Karpas-422 (cell line): ENCODE data around the gene KCNG1. TPM values are rescaled to one million over a fixed set of nuclear protein-coding genes. Genes with fewer than 3 reads are reported as not detected.
"Not testable (repeated sequence)": the region's sequence is repeated elsewhere in the genome, so short reads cannot be mapped to it uniquely, and the experiment has no call there.

ENCODE experiments used
- DNase-seq: peaks from one replicate; pipeline ENCODE4 v3.0.0-alpha.2; 2015
- H2AFZ ChIP-seq: fragments of 200-600 bp; sonication (generic); 2 replicates; pipeline ENCODE4 v1.6.1; 2014; ENCODE audit warnings: antibody characterized with exemption, low read length, mixed read lengths
- H3K27ac ChIP-seq: fragments of 200-600 bp; sonication (generic); 2 replicates; pipeline ENCODE4 v1.5.1; 2014; ENCODE audit warnings: mild to moderate bottlenecking, low read length, moderate library complexity
- H3K27me3 ChIP-seq: fragments of 200-600 bp; sonication (generic); 2 replicates; pipeline ENCODE4 v1.6.1; 2014; ENCODE audit warnings: low read length, mixed read lengths
- H3K36me3 ChIP-seq: fragments of 200-600 bp; sonication (generic); 2 replicates; pipeline ENCODE4 v1.6.1; 2014; ENCODE audit warnings: low read length, mixed read lengths; ENCODE audit not compliant: insufficient read depth
- H3K4me1 ChIP-seq: fragments of 200-600 bp; sonication (generic); 2 replicates; pipeline ENCODE4 v1.6.1; 2014; ENCODE audit warnings: mild to moderate bottlenecking, low read length, mixed read lengths
- H3K4me2 ChIP-seq: fragments of 200-600 bp; sonication (generic); 2 replicates; pipeline ENCODE4 v1.6.1; 2014; ENCODE audit warnings: low read length, low read depth, mild to moderate bottlenecking; ENCODE audit not compliant: poor library complexity, severe bottlenecking
- H3K4me3 ChIP-seq: fragments of 200-600 bp; sonication (generic); 2 replicates; pipeline ENCODE4 v1.5.1; 2014; ENCODE audit warnings: mild to moderate bottlenecking, antibody characterized with exemption, low read length, mixed read lengths
- H3K79me2 ChIP-seq: fragments of 200-600 bp; sonication (generic); 2 replicates; pipeline ENCODE4 v1.6.1; 2014; ENCODE audit warnings: mild to moderate bottlenecking, low read length, mixed read lengths
- H3K9ac ChIP-seq: fragments of 200-600 bp; sonication (generic); 2 replicates; pipeline ENCODE4 v1.6.0; 2014; ENCODE audit warnings: low read length
- H3K9me2 ChIP-seq: fragments of 200-600 bp; sonication (generic), shearing (Covaris generic); replicated peaks from 2 replicates; pipeline ENCODE4 v1.6.0; 2014; ENCODE audit warnings: mild to moderate bottlenecking, low read length, moderate library complexity; ENCODE audit not compliant: insufficient read depth
- H3K9me3 ChIP-seq: fragments of 300-700, 200-600 bp; sonication (generic); 2 replicates; pipeline ENCODE4 v1.6.1; 2014; ENCODE audit warnings: low read length, mixed read lengths
- H4K20me1 ChIP-seq: fragments of 200-600 bp; sonication (generic); 2 replicates; pipeline ENCODE4 v1.6.1; 2014; ENCODE audit warnings: mild to moderate bottlenecking, antibody characterized with exemption, low read length, low read depth; ENCODE audit not compliant: insufficient read depth
- total RNA-seq: library from RNA; depleted of rRNA; stranded (reverse); fragments of >200 nt; shearing (Covaris generic); gene quantifications from 2 replicates; pipeline ENCODE4 v1.2.3, GENCODE V29; 2014; ENCODE audit warnings: low replicate concordance

Gene KCNG1
- total RNA-seq, 1 experiment from 2014 or later: not detected

DNA sequence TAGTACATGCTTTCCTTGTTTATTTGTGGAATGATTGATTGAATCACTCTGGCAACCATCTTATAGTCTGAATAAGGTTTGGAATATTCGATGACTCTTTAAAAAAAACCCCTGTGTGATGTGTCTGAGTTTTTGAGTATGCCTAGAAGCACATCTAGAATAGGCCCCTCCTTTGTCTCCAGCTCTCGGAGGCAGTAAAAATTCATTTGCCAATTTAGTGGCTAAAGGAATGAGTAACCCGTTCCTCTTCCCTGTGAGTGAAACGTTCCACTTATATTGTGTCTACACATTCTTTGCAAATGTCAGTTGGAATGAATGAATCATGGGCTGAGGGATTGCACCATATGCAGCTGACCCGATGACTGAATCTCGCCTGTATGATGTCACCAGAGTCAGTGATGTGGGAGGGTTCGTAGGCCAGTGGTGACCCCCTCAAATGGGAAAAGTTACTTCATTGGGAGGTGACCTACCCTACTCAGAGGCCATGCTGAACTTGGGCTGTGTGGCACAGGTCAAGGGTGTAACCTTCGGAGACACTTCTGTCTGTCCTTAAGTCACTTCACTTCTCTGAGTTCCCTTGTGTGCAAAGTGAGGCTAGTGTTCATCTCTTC lies 42.7 kb downstream of the KCNG1 start:
- H3K4me1 ChIP-seq: peaks cover 8% of the 10 kb centered on the region
- H3K79me2 ChIP-seq: no peaks in the 10 kb centered on the region
- H3K9me3 ChIP-seq: no peaks in the 10 kb centered on the region
- no peaks in the 10 kb centered on the region for H3K27me3 ChIP-seq
- no peaks in the 10 kb centered on the region for H3K9me2 ChIP-seq
- no peak overlapping the region for H2AFZ ChIP-seq
- no peak overlapping the region for H3K27ac ChIP-seq
- H4K20me1 ChIP-seq: no peaks in the 10 kb centered on the region
- no peak for DNase-seq
- H3K4me2 ChIP-seq: no peak overlapping the region
- no peak overlapping the region for H3K4me3 ChIP-seq
- H3K9ac ChIP-seq: no peak overlapping the region
- H3K36me3 ChIP-seq: no peaks in the 10 kb centered on the region

DNA sequence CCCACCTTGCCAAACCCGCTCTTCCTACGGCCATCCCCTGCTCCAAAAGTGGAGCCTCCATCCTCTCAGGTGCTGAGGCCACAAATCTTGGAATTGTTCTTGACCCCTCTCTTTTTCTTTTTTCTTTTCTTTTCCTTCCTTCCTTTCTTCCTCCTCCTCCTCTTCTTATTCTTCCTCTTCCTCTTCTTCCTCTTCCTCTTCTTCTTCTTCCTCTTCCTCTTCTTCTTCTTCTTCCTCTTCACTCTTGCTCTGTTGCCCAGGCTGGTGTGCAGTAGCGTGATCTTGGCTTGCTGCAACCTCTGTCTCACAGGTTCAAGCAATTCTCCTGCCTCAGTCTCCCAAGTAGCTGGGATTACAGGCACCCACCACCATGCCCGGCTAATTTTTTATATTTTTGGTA lies 44.4 kb downstream of the KCNG1 start:
- not testable (repeated sequence) for H3K4me3 ChIP-seq, H3K27me3 ChIP-seq, H3K27ac ChIP-seq, H4K20me1 ChIP-seq, H2AFZ ChIP-seq, H3K9me3 ChIP-seq, H3K9me2 ChIP-seq, H3K79me2 ChIP-seq, H3K9ac ChIP-seq, H3K4me2 ChIP-seq, H3K36me3 ChIP-seq, H3K4me1 ChIP-seq, DNase-seq

DNA sequence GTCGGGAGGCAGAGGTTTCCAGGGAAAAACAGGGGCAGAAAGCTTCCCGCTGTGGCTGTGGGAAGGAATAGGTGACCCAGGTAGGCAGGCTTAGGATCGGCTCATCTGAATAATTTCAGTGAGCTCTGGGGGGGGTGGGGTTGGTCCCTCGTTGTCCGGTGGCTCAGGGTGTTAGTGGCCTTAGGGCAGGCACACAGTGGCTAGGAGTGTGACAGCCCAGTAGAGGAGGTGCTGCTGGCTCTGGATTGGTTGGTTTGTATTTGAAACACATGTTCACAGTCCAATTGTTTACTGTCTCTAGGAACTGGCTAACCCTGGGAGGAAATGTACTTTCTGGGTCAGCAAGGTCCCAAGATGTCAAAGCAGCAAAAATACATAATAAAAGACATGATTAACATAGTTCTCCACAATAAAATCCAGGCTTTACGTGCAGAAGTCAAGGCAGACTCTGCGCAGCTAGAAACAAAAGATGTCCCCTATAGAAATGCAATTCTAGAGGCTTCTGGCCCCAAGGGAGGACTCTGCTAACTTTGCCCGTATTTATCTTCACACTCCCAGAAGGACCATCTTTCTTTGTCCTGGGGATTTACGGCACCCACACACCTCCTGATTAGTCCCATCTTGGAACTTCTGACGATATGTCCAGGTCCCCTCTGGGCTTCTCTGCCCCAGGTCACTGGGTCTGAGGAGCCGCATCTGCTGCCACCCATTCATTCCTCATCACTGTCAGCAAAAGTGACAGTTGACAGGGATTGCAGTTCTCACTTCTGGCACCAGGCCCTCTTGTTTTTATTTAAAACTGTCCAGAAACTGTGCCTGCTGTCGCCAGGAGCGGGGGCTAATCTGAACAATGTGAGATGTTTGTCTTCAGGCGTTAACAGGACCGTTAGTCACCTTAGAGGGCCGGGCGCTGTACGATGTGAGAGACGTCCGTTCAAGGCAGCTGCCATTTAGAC lies 45.6 kb downstream of the KCNG1 start:
- no peak overlapping the region for H3K9ac ChIP-seq
- H3K4me3 ChIP-seq: no peak overlapping the region
- H3K9me3 ChIP-seq: no peaks in the 10 kb centered on the region
- H3K4me1 ChIP-seq: peaks cover 3% of the 10 kb centered on the region; the same call in 1 of the 2 replicates
- DNase-seq: no peak
- no peak overlapping the region for H2AFZ ChIP-seq
- no peaks in the 10 kb centered on the region for H4K20me1 ChIP-seq
- H3K27ac ChIP-seq: no peak overlapping the region
- H3K4me2 ChIP-seq: no peak overlapping the region
- no peaks in the 10 kb centered on the region for H3K9me2 ChIP-seq
- no peaks in the 10 kb centered on the region for H3K36me3 ChIP-seq
- H3K27me3 ChIP-seq: no peaks in the 10 kb centered on the region
- no peaks in the 10 kb centered on the region for H3K79me2 ChIP-seq

DNA sequence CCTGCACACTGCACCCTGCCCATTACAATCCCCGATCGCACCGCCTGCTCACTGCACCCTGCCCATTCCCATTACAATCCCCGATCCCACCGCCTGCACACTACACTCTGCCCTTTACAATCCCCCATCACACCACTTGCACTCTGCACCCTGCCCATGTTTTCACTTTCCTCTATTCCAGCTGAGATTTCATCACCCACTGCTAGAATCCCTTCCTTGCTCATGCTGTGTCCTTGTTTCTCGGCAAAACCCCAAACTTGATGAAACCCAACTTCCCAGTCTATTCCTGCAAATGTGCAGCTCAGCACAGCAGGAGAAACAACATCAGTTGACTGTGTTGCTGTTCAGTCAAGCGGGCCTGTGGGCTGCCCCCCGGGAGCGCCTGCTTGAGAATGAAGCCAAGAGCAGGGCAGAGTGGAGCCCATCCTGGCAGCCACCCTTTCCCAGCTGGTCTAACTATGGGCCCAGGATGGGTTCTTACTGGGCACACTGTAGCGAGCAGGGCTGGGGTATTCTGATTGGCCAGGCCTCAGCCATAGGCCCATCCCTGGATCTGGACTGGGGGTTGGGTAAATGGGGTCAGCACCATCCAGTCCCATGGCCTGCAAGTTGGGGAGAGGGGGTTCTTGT lies 47.1 kb downstream of the KCNG1 start:
- H3K27me3 ChIP-seq: no peaks in the 10 kb centered on the region
- H4K20me1 ChIP-seq: no peaks in the 10 kb centered on the region
- no peak overlapping the region for H2AFZ ChIP-seq
- H3K36me3 ChIP-seq: no peaks in the 10 kb centered on the region
- DNase-seq: no peak
- no peak overlapping the region for H3K4me3 ChIP-seq
- no peak overlapping the region for H3K9ac ChIP-seq
- H3K4me1 ChIP-seq: no peaks in the 10 kb centered on the region
- H3K9me3 ChIP-seq: no peaks in the 10 kb centered on the region
- no peak overlapping the region for H3K27ac ChIP-seq
- no peaks in the 10 kb centered on the region for H3K79me2 ChIP-seq
- no peaks in the 10 kb centered on the region for H3K9me2 ChIP-seq
- no peak overlapping the region for H3K4me2 ChIP-seq

DNA sequence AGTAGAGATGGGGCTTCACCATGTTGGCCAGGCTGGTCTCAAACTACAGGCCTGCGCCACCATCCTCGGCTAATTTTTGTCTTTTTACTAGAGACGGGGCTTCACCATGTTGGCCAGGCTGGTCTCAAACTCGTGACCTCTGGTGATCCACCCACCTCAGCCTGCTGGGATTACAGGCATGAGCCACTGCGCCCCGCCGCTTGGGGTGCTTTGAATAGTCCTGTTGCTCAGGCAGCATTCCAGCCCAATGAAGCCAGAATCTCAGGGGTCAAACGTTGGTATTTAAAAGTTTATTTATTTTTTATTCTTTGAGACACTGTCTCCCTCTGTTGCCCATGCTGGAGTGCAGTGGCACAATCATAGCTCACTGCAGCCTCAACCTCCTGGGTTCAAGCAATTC lies 53.0 kb downstream of the KCNG1 start:
- no peak for DNase-seq
- no peak overlapping the region for H2AFZ ChIP-seq

DNA sequence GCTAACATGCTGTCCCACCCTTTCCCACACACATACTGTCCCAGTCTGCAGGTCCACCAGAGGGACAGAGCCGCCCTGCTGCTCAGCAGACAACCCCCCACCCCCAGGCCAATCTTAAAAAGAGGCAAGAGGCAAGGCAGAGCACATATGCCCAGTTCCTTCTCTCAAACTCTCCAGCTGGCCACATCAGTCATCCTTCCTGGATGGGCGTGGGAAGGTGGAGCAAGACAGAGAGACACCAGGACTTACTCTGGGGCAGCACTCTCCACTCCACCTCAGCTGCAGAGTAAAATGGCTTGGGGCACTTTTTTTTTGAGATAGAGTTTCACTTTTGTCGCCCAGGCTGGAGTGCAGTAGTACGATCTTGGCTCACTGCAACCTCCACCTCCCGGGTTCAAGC lies 53.5 kb downstream of the KCNG1 start:
- H3K27ac ChIP-seq: no peak overlapping the region
- no peak overlapping the region for H3K4me3 ChIP-seq
- no peaks in the 10 kb centered on the region for H3K79me2 ChIP-seq
- H3K9ac ChIP-seq: no peak overlapping the region
- H3K9me3 ChIP-seq: no peaks in the 10 kb centered on the region
- no peaks in the 10 kb centered on the region for H4K20me1 ChIP-seq
- no peaks in the 10 kb centered on the region for H3K27me3 ChIP-seq
- H3K9me2 ChIP-seq: no peaks in the 10 kb centered on the region
- DNase-seq: no peak
- no peaks in the 10 kb centered on the region for H3K36me3 ChIP-seq
- no peaks in the 10 kb centered on the region for H3K4me1 ChIP-seq
- no peak overlapping the region for H3K4me2 ChIP-seq
- H2AFZ ChIP-seq: no peak overlapping the region

More for the DNA sequence above, 53.0 kb downstream of the KCNG1 start:
- Histone ChIP-seq H3K27ac (no peak overlapping the region), H3K36me3 (no peaks in the 10 kb centered on the region), H3K9ac (no peak overlapping the region), H3K79me2 (no peaks in the 10 kb centered on the region), H4K20me1 (no peaks in the 10 kb centered on the region), H3K4me1 (no peaks in the 10 kb centered on the region), H3K4me2 (no peak overlapping the region), H3K4me3 (no peak overlapping the region), H3K9me2 (no peaks in the 10 kb centered on the region), H3K9me3 (no peaks in the 10 kb centered on the region), H3K27me3 (no peaks in the 10 kb centered on the region)

DNA sequence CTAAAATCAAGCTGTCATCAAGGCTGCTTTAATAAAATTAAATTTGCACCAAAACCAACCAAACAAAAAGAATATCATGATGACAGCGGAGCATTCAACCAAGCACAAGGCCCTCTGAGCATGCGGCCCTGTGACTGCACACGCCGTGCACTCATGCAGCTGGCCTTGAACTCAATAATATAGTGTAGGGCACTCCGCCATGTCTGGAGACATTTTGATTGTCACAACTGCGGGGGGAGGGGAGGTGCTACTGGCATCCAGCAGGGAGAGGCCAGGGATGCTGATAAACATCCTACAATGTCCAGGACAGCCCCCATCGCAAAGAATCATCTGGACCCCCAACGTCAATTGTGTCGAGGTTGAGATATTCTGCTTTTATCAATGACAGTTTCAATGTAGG lies 54.6 kb downstream of the KCNG1 start:
- H3K9me2 ChIP-seq: no peaks in the 10 kb centered on the region
- no peaks in the 10 kb centered on the region for H3K79me2 ChIP-seq
- no peaks in the 10 kb centered on the region for H3K9me3 ChIP-seq
- no peak overlapping the region for H3K27ac ChIP-seq
- H3K9ac ChIP-seq: no peak overlapping the region
- H3K36me3 ChIP-seq: no peaks in the 10 kb centered on the region
- no peaks in the 10 kb centered on the region for H4K20me1 ChIP-seq
- no peak for DNase-seq
- H2AFZ ChIP-seq: no peak overlapping the region
- H3K27me3 ChIP-seq: no peaks in the 10 kb centered on the region
- H3K4me3 ChIP-seq: no peak overlapping the region
- H3K4me1 ChIP-seq: peaks cover 3% of the 10 kb centered on the region
- no peak overlapping the region for H3K4me2 ChIP-seq

DNA sequence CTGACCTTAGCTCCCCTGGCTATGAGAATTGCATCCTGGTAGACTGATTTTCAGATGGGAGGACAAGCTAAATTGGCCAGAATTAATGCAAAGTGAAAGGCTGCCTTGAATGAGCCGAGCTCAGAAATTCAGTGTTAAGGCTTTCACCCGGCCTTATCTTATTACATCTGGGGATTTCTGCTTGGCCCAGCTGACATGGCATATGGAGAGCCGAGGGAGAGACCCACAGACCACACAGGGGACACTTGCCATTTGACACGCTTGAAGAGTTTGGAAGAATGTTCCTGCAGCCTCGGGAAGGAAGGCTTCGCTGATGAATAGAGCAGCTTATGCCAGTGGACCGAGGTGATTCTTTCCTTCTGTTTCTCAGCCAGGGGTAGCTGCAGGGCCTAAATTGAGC lies 55.3 kb downstream of the KCNG1 start:
- no peaks in the 10 kb centered on the region for H3K9me3 ChIP-seq
- no peak overlapping the region for H3K27ac ChIP-seq
- H2AFZ ChIP-seq: no peak overlapping the region
- H3K4me1 ChIP-seq: peaks cover 10% of the 10 kb centered on the region
- H4K20me1 ChIP-seq: no peaks in the 10 kb centered on the region
- H3K27me3 ChIP-seq: no peaks in the 10 kb centered on the region
- no peak overlapping the region for H3K9ac ChIP-seq
- no peaks in the 10 kb centered on the region for H3K79me2 ChIP-seq
- no peak for DNase-seq
- H3K9me2 ChIP-seq: no peaks in the 10 kb centered on the region
- no peaks in the 10 kb centered on the region for H3K36me3 ChIP-seq
- no peak overlapping the region for H3K4me3 ChIP-seq
- H3K4me2 ChIP-seq: no peak overlapping the region
